ENCODE measurements around the gene OR52L1.

OR52L1 gene

DNA sequence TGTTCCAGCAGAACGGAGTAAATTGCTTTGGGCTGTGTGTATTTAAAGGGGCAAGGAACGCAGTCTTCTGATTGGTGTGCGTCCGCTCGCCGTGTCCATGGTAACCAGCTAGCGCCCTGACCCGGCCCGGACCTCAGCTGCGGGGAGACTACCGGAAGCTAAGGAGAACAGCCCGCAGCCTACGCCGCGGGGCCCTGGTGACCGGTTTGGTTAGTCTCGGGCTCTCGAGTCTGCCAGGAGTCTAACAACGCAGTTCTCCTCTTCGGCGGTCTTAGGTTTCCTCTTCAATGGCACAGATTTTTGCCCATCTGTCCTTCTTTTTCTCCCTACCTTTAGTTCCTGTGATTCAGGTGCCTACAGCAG, 48.2 kb downstream of the OR52L1 start:
- H3K27ac Mint-ChIP-seq: no peak overlapping the region
- peaks cover 38% of the 10 kb centered on the region for H3K9me3 Mint-ChIP-seq
- TF ChIP-seq, protein P1, sequence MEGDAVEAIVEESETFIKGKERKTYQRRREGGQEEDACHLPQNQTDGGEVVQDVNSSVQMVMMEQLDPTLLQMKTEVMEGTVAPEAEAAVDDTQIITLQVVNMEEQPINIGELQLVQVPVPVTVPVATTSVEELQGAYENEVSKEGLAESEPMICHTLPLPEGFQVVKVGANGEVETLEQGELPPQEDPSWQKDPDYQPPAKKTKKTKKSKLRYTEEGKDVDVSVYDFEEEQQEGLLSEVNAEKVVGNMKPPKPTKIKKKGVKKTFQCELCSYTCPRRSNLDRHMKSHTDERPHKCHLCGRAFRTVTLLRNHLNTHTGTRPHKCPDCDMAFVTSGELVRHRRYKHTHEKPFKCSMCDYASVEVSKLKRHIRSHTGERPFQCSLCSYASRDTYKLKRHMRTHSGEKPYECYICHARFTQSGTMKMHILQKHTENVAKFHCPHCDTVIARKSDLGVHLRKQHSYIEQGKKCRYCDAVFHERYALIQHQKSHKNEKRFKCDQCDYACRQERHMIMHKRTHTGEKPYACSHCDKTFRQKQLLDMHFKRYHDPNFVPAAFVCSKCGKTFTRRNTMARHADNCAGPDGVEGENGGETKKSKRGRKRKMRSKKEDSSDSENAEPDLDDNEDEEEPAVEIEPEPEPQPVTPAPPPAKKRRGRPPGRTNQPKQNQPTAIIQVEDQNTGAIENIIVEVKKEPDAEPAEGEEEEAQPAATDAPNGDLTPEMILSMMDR (IDR thresholded peaks at IDR 0.05): no peak
- no peaks in the 10 kb centered on the region for H3K36me3 Mint-ChIP-seq (ENCODE audit: low read depth)
- DNase-seq: no peak
- no peak overlapping the region for H3K4me3 Mint-ChIP-seq
- no peaks in the 10 kb centered on the region for H3K27me3 Mint-ChIP-seq (ENCODE audit: low read depth, poor library complexity)
- no peaks in the 10 kb centered on the region for H3K4me1 Mint-ChIP-seq

DNA sequence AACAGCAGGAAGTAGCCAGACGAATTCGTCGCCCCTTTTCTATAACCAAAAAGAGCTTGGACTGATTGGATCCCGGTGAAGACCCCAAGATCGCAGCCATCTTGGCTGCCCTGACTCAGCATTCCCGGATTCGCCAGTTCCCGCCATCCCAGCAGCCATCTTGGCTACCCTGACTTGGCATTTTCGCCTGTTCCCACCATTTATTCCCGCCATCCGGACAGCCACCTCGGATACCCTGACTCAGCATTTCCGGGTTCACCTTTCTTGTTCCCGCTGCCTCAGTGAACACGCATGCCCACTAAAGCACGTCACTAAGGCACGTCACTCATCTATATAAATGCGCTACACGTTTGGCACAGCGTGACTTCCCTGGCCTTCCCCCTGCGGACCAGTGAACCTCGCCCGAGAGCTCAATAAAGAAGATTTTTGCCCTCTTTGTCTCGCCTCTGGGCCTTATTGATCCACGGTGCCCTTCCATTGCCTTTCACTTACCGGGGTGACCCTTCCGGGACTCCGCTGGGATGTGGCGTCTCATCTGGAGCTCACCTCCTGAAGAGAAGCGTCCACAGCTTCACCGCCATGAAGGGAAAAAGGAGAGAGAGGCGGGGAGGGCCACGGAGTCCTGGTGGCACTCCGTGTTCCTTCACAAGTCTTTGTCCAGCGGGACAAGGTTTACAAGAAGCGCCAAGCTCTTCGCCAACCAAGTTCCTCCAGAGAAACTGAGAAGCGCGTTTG, 48.8 kb downstream of the OR52L1 start:
- TF ChIP-seq, protein P1 (IDR thresholded peaks at IDR 0.05): no peak
- no peak overlapping the region for H3K4me3 Mint-ChIP-seq
- DNase-seq: no peak
- no peaks in the 10 kb centered on the region for H3K36me3 Mint-ChIP-seq (ENCODE audit: low read depth)
- H3K27me3 Mint-ChIP-seq (ENCODE audit: low read depth, poor library complexity): peaks cover 5% of the 10 kb centered on the region
- no peak overlapping the region for H3K27ac Mint-ChIP-seq
- H3K9me3 Mint-ChIP-seq: peaks cover 44% of the 10 kb centered on the region
- no peaks in the 10 kb centered on the region for H3K4me1 Mint-ChIP-seq
